Keratinocyte (primary cell): ENCODE data around the gene FGGY.

Experiments
- CTCF ChIP-seq, 3 experiments: IDR thresholded peaks in 1 of 3; conservative IDR thresholded peaks in 1 of 3; optimal IDR thresholded peaks in 1 of 3; 2 replicates in 2 of 3; 3 replicates in 1 of 3; pipeline versions ENCODE3 to v1.5.1; 2011; ENCODE audit warnings: low read length in 3 of 3, mild to moderate bottlenecking in 3 of 3, moderate library complexity in 2 of 3, control low read depth in 1 of 3, inconsistent platforms in 1 of 3; ENCODE audit not compliant: insufficient read depth in 2 of 3; ENCODE audit errors: extremely low read depth in 1 of 3
- EZH2 ChIP-seq: IDR thresholded peaks from one replicate; pipeline ENCODE4 v1.6.1; 2012; ENCODE audit warnings: inconsistent platforms, mild to moderate bottlenecking, low read length, moderate library complexity

- no peak for TF ChIP-seq CTCF (optimal IDR thresholded peaks at IDR 0.05 in 1 of 3, IDR thresholded peaks at IDR 0.05 in 1 of 3, conservative IDR thresholded peaks at IDR 0.05 in 1 of 3; ENCODE audit: extremely low read depth in 1 of 3, insufficient read depth in 2 of 3, low read length in 3 of 3)
- TF ChIP-seq EZH2, result no peak
These were observed 375.0 kb downstream of the FGGY start for GRCh38 chr1:59671953-59672305.
